MM.1S (cell line): ENCODE results near the gene ZNF787.

ENCODE experiments used
- DNase-seq: peaks from one replicate; pipeline ENCODE4 v3.0.0-alpha.2; 2015
- H2AFZ ChIP-seq: fragments of 300-600 bp; sonication (generic); 2 replicates; pipeline ENCODE4 v1.6.0; 2016; ENCODE audit warnings: antibody characterized with exemption, low read length
- H3F3A ChIP-seq: fragments of 300-600 bp; sonication (generic); 2 replicates; pipeline ENCODE4 v1.6.1; 2016; ENCODE audit warnings: mild to moderate bottlenecking, antibody characterized with exemption, low read length, moderate library complexity, mixed read lengths; ENCODE audit not compliant: insufficient read depth
- H3K27ac ChIP-seq: fragments of 300-600 bp; sonication (generic); 2 replicates; pipeline ENCODE4 v1.5.1; 2016; ENCODE audit warnings: mild to moderate bottlenecking, low read length
- H3K27me3 ChIP-seq: fragments of 300-600 bp; sonication (generic); replicated peaks from 2 replicates; pipeline ENCODE4 v1.6.0; 2016; ENCODE audit warnings: low read length; ENCODE audit not compliant: insufficient read depth
- H3K36me3 ChIP-seq: fragments of 300-600 bp; sonication (generic); replicated peaks from 2 replicates; pipeline ENCODE4 v1.6.1; 2016; ENCODE audit warnings: mild to moderate bottlenecking, low read length, mixed read lengths; ENCODE audit not compliant: insufficient read depth
- H3K4me1 ChIP-seq: fragments of 300-600 bp; sonication (generic); 2 replicates; pipeline ENCODE4 v1.6.1; 2016; ENCODE audit warnings: low read length, mixed read lengths
- H3K4me2 ChIP-seq: fragments of 300-600 bp; sonication (generic); 2 replicates; pipeline ENCODE4 v1.6.0; 2016; ENCODE audit warnings: low read depth, low read length
- H3K4me3 ChIP-seq: fragments of 300-600 bp; sonication (generic); 2 replicates; pipeline ENCODE4 v1.5.1; 2016; ENCODE audit warnings: low read length, mixed read lengths
- H3K79me2 ChIP-seq: fragments of 300-600 bp; sonication (generic); 2 replicates; pipeline ENCODE4 v1.6.1; 2016; ENCODE audit warnings: mixed run types, low read length, mixed read lengths
- H3K9ac ChIP-seq: fragments of 300-600 bp; sonication (generic); 2 replicates; pipeline ENCODE4 v1.6.1; 2016; ENCODE audit warnings: low read length, mixed read lengths
- H3K9me2 ChIP-seq: fragments of 300-600 bp; sonication (generic); replicated peaks from 2 replicates; pipeline ENCODE4 v1.6.1; 2016; ENCODE audit warnings: mild to moderate bottlenecking, low read length, mixed read lengths; ENCODE audit not compliant: insufficient read depth
- H3K9me3 ChIP-seq: fragments of 300-600 bp; sonication (generic); replicated peaks from 2 replicates; pipeline ENCODE4 v1.6.1; 2016; ENCODE audit warnings: mild to moderate bottlenecking, low read length, mixed read lengths; ENCODE audit not compliant: insufficient read depth
- H4K20me1 ChIP-seq: fragments of 300-600 bp; sonication (generic); 2 replicates; pipeline ENCODE4 v1.6.1; 2016; ENCODE audit warnings: mild to moderate bottlenecking, low read length, moderate library complexity, mixed read lengths; ENCODE audit not compliant: insufficient read depth
- EZH2 ChIP-seq: fragments of 300-600 bp; sonication (generic); optimal IDR thresholded peaks from 2 replicates; pipeline ENCODE3; 2017; ENCODE audit warnings: low read depth, mild to moderate bottlenecking, antibody characterized with exemption, low read length, mixed read lengths
- EZH2phosphoT487 ChIP-seq: fragments of 300-600 bp; sonication (generic); IDR thresholded peaks from 2 replicates; pipeline ENCODE4 v1.6.1; 2018; ENCODE audit warnings: antibody characterized with exemption, low read length
- TF ChIP-seq, protein P1 (sequence below): fragments of 300-600 bp; sonication (generic); IDR thresholded peaks from 2 replicates; pipeline ENCODE4 v1.5.1; 2016; ENCODE audit warnings: antibody characterized with exemption, low read length, mixed read lengths

ZNF787 gene

DNA sequence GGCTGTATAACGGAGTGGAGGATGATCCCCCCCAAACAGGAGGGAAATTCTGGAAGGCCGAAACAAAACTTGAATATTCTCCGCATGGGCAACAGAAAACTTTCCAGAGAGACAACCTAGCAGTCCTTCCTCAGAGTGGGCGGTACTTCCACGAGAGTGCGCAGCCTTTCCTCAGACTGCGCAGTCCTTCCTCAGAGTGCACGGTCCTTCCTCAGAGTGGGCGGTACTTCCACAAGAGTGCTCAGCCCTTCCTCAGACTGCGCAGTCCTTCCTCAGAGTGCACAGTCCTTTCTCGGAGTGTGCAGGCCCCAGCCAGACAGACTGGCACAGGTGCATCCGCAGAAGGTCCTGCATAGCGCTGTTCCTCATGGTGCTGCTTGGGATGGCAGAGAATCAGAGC, 42.0 kb upstream of the ZNF787 start:
- Histone ChIP-seq H3K4me2 (no peak overlapping the region), H3F3A (no peaks in the 10 kb centered on the region), H3K9me2 (no peaks in the 10 kb centered on the region), H4K20me1 (no peaks in the 10 kb centered on the region), H3K27ac (no peak overlapping the region), H3K79me2 (no peaks in the 10 kb centered on the region), H3K9ac (no peak overlapping the region), H3K27me3 (peaks cover 11% of the 10 kb centered on the region; the same call in 1 of the 2 replicates), H3K4me3 (no peak overlapping the region), H3K4me1 (no peaks in the 10 kb centered on the region), H2AFZ (no peak overlapping the region), H3K9me3 (no peaks in the 10 kb centered on the region), H3K36me3 (no peaks in the 10 kb centered on the region)
- TF ChIP-seq EZH2 (no peak), EZH2phosphoT487 (no peak)
- TF ChIP-seq, protein P1, sequence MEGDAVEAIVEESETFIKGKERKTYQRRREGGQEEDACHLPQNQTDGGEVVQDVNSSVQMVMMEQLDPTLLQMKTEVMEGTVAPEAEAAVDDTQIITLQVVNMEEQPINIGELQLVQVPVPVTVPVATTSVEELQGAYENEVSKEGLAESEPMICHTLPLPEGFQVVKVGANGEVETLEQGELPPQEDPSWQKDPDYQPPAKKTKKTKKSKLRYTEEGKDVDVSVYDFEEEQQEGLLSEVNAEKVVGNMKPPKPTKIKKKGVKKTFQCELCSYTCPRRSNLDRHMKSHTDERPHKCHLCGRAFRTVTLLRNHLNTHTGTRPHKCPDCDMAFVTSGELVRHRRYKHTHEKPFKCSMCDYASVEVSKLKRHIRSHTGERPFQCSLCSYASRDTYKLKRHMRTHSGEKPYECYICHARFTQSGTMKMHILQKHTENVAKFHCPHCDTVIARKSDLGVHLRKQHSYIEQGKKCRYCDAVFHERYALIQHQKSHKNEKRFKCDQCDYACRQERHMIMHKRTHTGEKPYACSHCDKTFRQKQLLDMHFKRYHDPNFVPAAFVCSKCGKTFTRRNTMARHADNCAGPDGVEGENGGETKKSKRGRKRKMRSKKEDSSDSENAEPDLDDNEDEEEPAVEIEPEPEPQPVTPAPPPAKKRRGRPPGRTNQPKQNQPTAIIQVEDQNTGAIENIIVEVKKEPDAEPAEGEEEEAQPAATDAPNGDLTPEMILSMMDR, result no peak
- DNase-seq, result no peak

DNA sequence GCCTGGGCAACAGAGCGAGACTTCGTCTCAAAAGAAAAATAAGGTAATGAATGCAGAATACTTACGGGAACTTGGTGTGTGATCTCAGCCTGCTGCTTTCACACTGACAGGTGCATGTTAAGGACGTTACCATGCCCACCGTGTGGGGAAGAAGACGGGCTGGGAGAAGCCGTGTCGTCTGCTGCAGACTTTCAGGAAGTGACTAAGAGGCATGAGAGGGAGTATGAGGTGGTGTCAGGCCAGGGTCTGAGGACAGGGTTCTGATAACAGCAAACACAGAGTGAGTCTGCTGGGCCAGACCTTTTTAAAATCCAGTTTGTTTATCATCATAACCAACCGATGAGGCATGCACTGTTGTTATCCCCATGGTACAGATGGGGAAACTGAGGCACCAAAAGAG, 41.2 kb upstream of the ZNF787 start:
- DNase-seq, result no peak

DNA sequence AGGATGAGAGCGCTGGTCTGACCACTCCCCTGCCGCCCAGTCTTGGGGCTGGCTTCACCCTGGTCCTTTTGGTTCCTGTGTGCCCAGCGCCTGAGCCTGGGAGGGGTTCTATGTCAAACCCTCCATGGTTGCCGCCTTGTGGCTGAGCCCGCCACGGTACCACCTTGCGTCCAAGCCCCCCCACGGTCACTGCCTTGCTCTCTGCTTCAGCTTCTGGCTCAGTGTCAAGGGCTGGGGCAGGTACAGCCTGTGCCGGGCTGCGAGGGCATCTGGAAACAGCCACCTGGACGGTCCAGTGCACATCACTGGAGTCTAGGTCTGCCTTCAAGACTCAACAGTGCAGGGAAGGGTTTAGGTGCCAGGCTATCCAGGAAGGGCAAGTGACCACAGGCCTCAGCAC, 40.4 kb upstream of the ZNF787 start:
- Histone ChIP-seq H3K9ac (no peak overlapping the region), H3K9me3 (no peaks in the 10 kb centered on the region), H3F3A (no peaks in the 10 kb centered on the region), H3K27me3 (no peaks in the 10 kb centered on the region), H3K36me3 (no peaks in the 10 kb centered on the region), H3K79me2 (no peaks in the 10 kb centered on the region), H3K27ac (no peak overlapping the region), H3K4me1 (no peaks in the 10 kb centered on the region), H4K20me1 (no peaks in the 10 kb centered on the region), H3K9me2 (no peaks in the 10 kb centered on the region), H3K4me3 (no peak overlapping the region), H3K4me2 (no peak overlapping the region), H2AFZ (no peak overlapping the region)
- no peak for DNase-seq
- TF ChIP-seq, protein P1, result no peak
- no peak for TF ChIP-seq EZH2
- TF ChIP-seq EZH2phosphoT487, result no peak

More for the DNA sequence above, 41.2 kb upstream of the ZNF787 start:
- Histone ChIP-seq H3K4me3 (no peak overlapping the region), H3F3A (no peaks in the 10 kb centered on the region), H3K27ac (no peak overlapping the region), H3K9me3 (no peaks in the 10 kb centered on the region), H3K36me3 (no peaks in the 10 kb centered on the region), H3K4me1 (no peaks in the 10 kb centered on the region), H3K79me2 (no peaks in the 10 kb centered on the region), H3K4me2 (no peak overlapping the region), H3K9ac (no peak overlapping the region), H3K9me2 (no peaks in the 10 kb centered on the region), H2AFZ (no peak overlapping the region), H3K27me3 (peaks cover 4% of the 10 kb centered on the region; the same call in 1 of the 2 replicates), H4K20me1 (no peaks in the 10 kb centered on the region)
- TF ChIP-seq, protein P1, result no peak
- no peak for TF ChIP-seq EZH2
- TF ChIP-seq EZH2phosphoT487, result no peak
